ENCODE data around the gene NPLOC4. TPM values are rescaled to one million over a fixed set of nuclear protein-coding genes. Genes with fewer than 3 reads are reported as not detected.

The NPLOC4 gene
- total and polyA plus RNA-seq, 2 of the 8 experiments (the other 6 are each of a cell fraction or from before 2014, with no cell fraction given), result 70.7 to 92.7 TPM

DNA sequence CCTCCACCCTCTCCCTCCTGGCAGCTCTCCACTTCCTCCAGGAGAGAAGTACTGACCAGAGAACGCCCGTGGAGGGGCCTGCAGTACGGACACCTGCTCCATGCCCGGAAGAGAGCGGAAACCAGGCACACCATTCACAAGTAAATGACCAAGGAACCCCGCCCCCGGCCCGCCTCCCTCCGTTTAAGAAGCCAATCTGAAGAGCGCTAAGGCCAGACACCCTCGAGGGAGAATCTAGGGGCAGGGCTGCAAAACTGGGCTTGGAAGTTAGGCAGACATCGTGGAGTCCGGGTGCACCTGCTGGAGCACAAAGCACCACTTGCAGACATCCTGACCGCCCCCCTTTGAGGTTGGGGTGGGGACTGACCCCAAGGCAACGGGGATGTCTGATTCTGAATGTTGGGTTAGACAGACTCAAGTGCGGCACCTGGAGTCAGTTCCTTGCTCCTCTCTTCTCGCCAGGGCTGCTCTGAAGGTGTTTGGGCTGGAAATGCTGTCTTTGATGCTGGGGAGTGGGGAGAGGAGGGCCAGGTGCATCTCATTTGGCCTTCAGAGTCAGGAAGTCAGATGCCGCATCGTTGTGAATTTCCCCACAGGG, 83.8 kb downstream of the NPLOC4 start (continued):
- TF ChIP-seq, protein P1, sequence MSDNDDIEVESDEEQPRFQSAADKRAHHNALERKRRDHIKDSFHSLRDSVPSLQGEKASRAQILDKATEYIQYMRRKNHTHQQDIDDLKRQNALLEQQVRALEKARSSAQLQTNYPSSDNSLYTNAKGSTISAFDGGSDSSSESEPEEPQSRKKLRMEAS (IDR thresholded peaks at IDR 0.05), result peak; percentile 48; the same call in 1 of the 2 replicates
- TF ChIP-seq TAF1 (IDR thresholded peaks at IDR 0.05; ENCODE audit: low read depth, low read length) (peak; percentile 62; the same call in 1 of the 2 replicates), CHD1 (IDR thresholded peaks at IDR 0.05; ENCODE audit: low read depth, low read length) (no peak), SAP30 (IDR thresholded peaks at IDR 0.05; ENCODE audit: insufficient read depth, insufficient replicate concordance, low read length) (peak; percentile 90), BRCA1 (IDR thresholded peaks at IDR 0.05; ENCODE audit: low read depth, low read length) (no peak), PHF8 (conservative IDR thresholded peaks at IDR 0.05; ENCODE audit: low read depth, low read length) (no peak), BACH1 (IDR thresholded peaks at IDR 0.05; ENCODE audit: low read length) (no peak)

All from H1 (cell line).